Cardiac muscle cell (in vitro differentiated cells and primary cell): ENCODE results near the gene UQCC3. TPM values are rescaled to one million over a fixed set of nuclear protein-coding genes. Genes with fewer than 3 reads are reported as not detected.

ENCODE experiments used
- DNase-seq, 2 donors: peaks; one replicate each; pipeline versions ENCODE4 v3.0.0 to v3.0.0-alpha.2; 2010 to 2017; ENCODE audit warnings: low read depth in 1 of 2, low spot score in 1 of 2
- H3K27ac ChIP-seq: fragments of 200-600 bp; sonication (generic); 2 replicates; pipeline ENCODE4 v1.5.1; 2016
- H3K27me3 ChIP-seq: fragments of 200-600 bp; sonication (generic); 2 replicates; pipeline ENCODE4 v1.6.0; 2016; ENCODE audit warnings: control low read depth
- H3K36me3 ChIP-seq: fragments of 200-600 bp; sonication (generic); 2 replicates; pipeline ENCODE4 v1.5.1; 2016; ENCODE audit warnings: control low read depth
- H3K4me1 ChIP-seq: fragments of 200-600 bp; sonication (generic); 2 replicates; pipeline ENCODE4 v1.8.1; 2017; ENCODE audit warnings: low read depth, mild to moderate bottlenecking, mixed run types
- H3K4me3 ChIP-seq: fragments of 200-600 bp; sonication (generic); 2 replicates; pipeline ENCODE4 v1.5.1; 2016; ENCODE audit warnings: mild to moderate bottlenecking
- H3K9me3 ChIP-seq: fragments of 200-600 bp; sonication (generic); 2 replicates; pipeline ENCODE4 v1.5.1; 2017; ENCODE audit warnings: low read depth, mild to moderate bottlenecking, control low read depth
- CTCF ChIP-seq: IDR thresholded peaks from 2 replicates; pipeline ENCODE4 v1.5.1; 2012; ENCODE audit warnings: low read depth, mild to moderate bottlenecking, low read length
- polyA plus RNA-seq: library from polyadenylated mRNA; unstranded; fragments of >200 nt; fragmentation: Nextera tagmentation; extraction: Ambion mirVana; gene quantifications from 2 replicates; pipeline ENCODE4 v1.2.1, GENCODE V29; 2016
- total RNA-seq: library from RNA; depleted of rRNA; stranded (reverse); fragments of >200 nt; gene quantifications from 2 replicates; pipeline ENCODE4 v1.2.3, GENCODE V29; 2016

Gene UQCC3
- total and polyA plus RNA-seq, 2 experiments from 2014 or later = 13.0 to 32.3 TPM

- H3K36me3 ChIP-seq = peaks cover 19% of the 10 kb centered on the region
- H3K4me3 ChIP-seq = peak overlapping the region; percentile 32
- no peak for TF ChIP-seq CTCF
- peak overlapping the region; percentile 99 for H3K27ac ChIP-seq
- H3K9me3 ChIP-seq = no peaks in the 10 kb centered on the region
- no peaks in the 10 kb centered on the region for H3K27me3 ChIP-seq
- H3K4me1 ChIP-seq = peaks cover 25% of the 10 kb centered on the region
- DNase-seq = no peak
Measured at GRCh38 chr11:62708392-62708791, 36.9 kb downstream of the UQCC3 start.

GRCh38 chr11:62708793-62709192 lies 37.3 kb downstream of the UQCC3 start:
- no peaks in the 10 kb centered on the region for H3K27me3 ChIP-seq
- no peak for DNase-seq
- H3K4me3 ChIP-seq = peak overlapping the region; percentile 32
- no peak for TF ChIP-seq CTCF
- H3K27ac ChIP-seq = peak overlapping the region; percentile 99
- H3K36me3 ChIP-seq = peaks cover 20% of the 10 kb centered on the region
- peaks cover 25% of the 10 kb centered on the region for H3K4me1 ChIP-seq
- no peaks in the 10 kb centered on the region for H3K9me3 ChIP-seq

GRCh38 chr11:62709247-62710000 lies 38.0 kb downstream of the UQCC3 start:
- no peak for TF ChIP-seq CTCF

GRCh38 chr11:62710001-62710345 lies 38.5 kb downstream of the UQCC3 start:
- peak overlapping the region; percentile 32 for H3K4me3 ChIP-seq
- H3K27ac ChIP-seq = peak overlapping the region; percentile 99
- TF ChIP-seq CTCF = no peak
- H3K36me3 ChIP-seq = peaks cover 32% of the 10 kb centered on the region
- peaks cover 25% of the 10 kb centered on the region for H3K4me1 ChIP-seq
- no peaks in the 10 kb centered on the region for H3K9me3 ChIP-seq
- peak in 1 of 2 donors; percentile 48 for DNase-seq
- no peaks in the 10 kb centered on the region for H3K27me3 ChIP-seq

More at GRCh38 chr11:62709247-62710000, 38.0 kb downstream of the UQCC3 start:
- peak; percentile 99 for DNase-seq
- H3K36me3 ChIP-seq = peaks cover 27% of the 10 kb centered on the region
- H3K4me1 ChIP-seq = peaks cover 25% of the 10 kb centered on the region
- no peaks in the 10 kb centered on the region for H3K27me3 ChIP-seq
- peak overlapping the region; percentile 99 for H3K27ac ChIP-seq
- H3K4me3 ChIP-seq = peak overlapping the region; percentile 32
- no peaks in the 10 kb centered on the region for H3K9me3 ChIP-seq

GRCh38 chr11:62712276-62712812 lies 40.9 kb downstream of the UQCC3 start:
- Histone ChIP-seq H3K36me3 (peaks cover 56% of the 10 kb centered on the region), H3K27ac (no peak overlapping the region), H3K4me1 (peaks cover 11% of the 10 kb centered on the region), H3K9me3 (no peaks in the 10 kb centered on the region), H3K27me3 (no peaks in the 10 kb centered on the region), H3K4me3 (no peak overlapping the region)
- no peak for DNase-seq
- no peak for TF ChIP-seq CTCF
